WTC11 (cell line): ENCODE results near the gene OCA2.

Source experiments
- CTCF ChIP-seq: fragments of 200-600 bp; IDR thresholded peaks from 2 replicates; pipeline ENCODE4 v1.8.0; 2022; ENCODE audit warnings: antibody characterized with exemption
- ELF4 ChIP-seq: sonication (generic); formaldehyde crosslinking; IDR thresholded peaks from 2 replicates; pipeline ENCODE4 v1.8.1; 2022; ENCODE audit warnings: low read depth, mild to moderate bottlenecking, moderate library complexity, missing genetic modification reagents
- FOXP4 ChIP-seq: sonication (generic); formaldehyde crosslinking; IDR thresholded peaks from 2 replicates; pipeline ENCODE4 v1.8.0; 2022; ENCODE audit warnings: mild to moderate bottlenecking, missing genetic modification reagents
- KAT7 ChIP-seq: sonication (generic); formaldehyde crosslinking; IDR thresholded peaks from 2 replicates; pipeline ENCODE4 v1.8.1; 2023; ENCODE audit warnings: missing genetic modification reagents, mild to moderate bottlenecking, borderline replicate concordance
- MAX ChIP-seq: sonication (generic); formaldehyde crosslinking; IDR thresholded peaks from 2 replicates; pipeline ENCODE4 v1.8.0; 2022; ENCODE audit warnings: mild to moderate bottlenecking, missing genetic modification reagents
- NFE2L1 ChIP-seq: sonication (generic); formaldehyde crosslinking; IDR thresholded peaks from 2 replicates; pipeline ENCODE4 v1.8.1; 2023; ENCODE audit warnings: missing genetic modification reagents
- USF1 ChIP-seq: sonication (generic); formaldehyde crosslinking; IDR thresholded peaks from 2 replicates; pipeline ENCODE4 v1.8.0; 2022; ENCODE audit warnings: mild to moderate bottlenecking, missing genetic modification reagents

- TF ChIP-seq NFE2L1 (CRISPR knock-in tag), result no peak
- no peak for TF ChIP-seq CTCF
- no peak for TF ChIP-seq USF1 (CRISPR knock-in tag)
- TF ChIP-seq KAT7 (CRISPR knock-in tag), result no peak
- no peak for TF ChIP-seq ELF4
- no peak for TF ChIP-seq FOXP4
- TF ChIP-seq MAX (CRISPR knock-in tag), result no peak
Measured at GRCh38 chr15:27757052-27757451, 342.1 kb downstream of the OCA2 start.
